ENCODE data around the gene LRRC55.

Gene LRRC55

DNA sequence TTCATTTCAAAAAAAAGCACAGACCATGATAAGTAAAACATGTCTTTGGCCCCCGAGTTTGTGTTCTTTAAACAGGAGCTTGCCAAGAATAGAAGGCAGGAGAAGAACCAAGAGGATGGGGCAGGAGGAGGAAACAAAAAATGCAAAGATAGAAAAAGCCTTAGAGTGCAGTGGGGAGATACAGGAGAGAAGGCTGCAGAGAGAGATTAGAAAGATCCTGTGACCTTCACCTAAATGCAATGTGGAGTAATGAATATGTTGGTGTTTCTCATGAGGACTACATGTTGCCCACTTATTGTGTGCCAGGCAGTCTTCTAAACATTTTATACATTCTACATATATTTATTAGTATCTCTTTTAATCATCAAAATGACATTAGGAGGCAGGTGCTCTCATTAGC lies 57.6 kb downstream of the LRRC55 start:
- DNase-seq: no peak

DNA sequence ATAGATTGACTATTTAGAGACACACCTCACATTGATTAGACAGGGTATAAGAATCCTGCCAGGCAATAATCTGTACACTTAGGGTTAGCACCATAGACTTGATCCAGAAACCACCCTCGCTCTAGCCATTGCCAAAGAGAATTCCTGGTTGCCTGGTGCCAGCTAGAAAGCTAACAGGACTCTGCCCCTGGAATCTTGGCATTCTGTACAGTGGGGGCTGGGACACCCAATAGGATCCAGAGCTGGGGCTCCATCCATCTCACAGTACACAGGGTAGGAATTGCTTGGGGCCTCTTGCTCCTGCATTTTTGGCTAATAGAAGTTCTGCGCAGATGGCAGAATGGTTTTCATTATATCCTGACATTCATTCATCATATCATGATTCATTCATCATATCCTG lies 58.3 kb downstream of the LRRC55 start:
- DNase-seq: no peak

DNA sequence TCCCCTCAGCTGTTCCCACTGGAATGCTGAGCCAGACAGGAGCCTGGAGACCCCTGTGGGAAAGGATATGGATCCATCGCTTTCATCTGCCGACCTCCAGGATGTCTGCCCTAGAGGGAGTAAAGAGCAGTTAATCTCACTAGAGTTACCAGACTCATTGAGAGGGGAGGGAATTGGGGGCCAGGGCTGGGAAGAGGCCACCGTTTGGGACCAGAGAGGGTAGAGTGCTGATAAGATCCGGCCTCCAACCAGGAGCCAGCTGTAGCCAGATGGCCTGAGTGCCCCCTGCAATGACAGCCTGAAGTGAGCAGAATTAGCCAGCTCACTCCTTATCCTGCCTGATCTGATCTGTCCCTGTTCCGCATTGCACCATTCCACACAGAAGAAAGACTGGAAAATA lies 59.0 kb downstream of the LRRC55 start:
- DNase-seq: no peak
